ENCODE data around the gene CDC42BPA. TPM values are rescaled to one million over a fixed set of nuclear protein-coding genes. Genes with fewer than 3 reads are reported as not detected.

CDC42BPA gene
- total and polyA plus RNA-seq, 2 donors (not counting 1 experiment from before 2014, with no cell fraction given) = 26.4 to 77.1 TPM

DNA sequence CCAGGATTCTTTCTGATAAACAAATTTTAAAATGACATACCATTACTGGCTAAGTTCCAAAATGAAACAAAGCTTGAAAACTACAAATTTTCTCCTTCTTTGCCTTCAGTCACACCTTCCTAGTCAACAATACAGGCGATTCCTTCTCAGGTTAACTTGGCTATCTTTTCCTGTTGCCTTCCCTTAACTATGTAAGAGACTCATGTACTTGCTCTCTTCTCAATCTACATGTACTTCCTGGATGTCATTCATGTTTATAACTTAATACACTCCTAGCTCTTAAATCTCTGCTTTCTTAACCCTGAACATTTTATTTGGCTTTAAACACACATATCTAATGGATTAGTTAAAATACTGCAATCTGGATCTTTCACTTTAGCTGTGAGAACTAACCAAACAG is 281.2 kb downstream of the CDC42BPA start:
- TF ChIP-seq, protein P1, sequence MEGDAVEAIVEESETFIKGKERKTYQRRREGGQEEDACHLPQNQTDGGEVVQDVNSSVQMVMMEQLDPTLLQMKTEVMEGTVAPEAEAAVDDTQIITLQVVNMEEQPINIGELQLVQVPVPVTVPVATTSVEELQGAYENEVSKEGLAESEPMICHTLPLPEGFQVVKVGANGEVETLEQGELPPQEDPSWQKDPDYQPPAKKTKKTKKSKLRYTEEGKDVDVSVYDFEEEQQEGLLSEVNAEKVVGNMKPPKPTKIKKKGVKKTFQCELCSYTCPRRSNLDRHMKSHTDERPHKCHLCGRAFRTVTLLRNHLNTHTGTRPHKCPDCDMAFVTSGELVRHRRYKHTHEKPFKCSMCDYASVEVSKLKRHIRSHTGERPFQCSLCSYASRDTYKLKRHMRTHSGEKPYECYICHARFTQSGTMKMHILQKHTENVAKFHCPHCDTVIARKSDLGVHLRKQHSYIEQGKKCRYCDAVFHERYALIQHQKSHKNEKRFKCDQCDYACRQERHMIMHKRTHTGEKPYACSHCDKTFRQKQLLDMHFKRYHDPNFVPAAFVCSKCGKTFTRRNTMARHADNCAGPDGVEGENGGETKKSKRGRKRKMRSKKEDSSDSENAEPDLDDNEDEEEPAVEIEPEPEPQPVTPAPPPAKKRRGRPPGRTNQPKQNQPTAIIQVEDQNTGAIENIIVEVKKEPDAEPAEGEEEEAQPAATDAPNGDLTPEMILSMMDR (conservative IDR thresholded peaks at IDR 0.05 in 1 of 2, IDR thresholded peaks at IDR 0.05 in 1 of 2; ENCODE audit: low read depth in 1 of 2, low read length in 2 of 2) = no peak
- no peak for TF ChIP-seq EZH2 (IDR thresholded peaks at IDR 0.05; ENCODE audit: low read length, missing control alignments)
- H3K4me1 ChIP-seq (ENCODE audit: control insufficient read depth, extremely low read depth, insufficient read depth, low read length) = no peaks in the 10 kb centered on the region
- H3K9ac ChIP-seq (ENCODE audit: insufficient read depth, low read length) = no peak overlapping the region
- no peak for DNase-seq (ENCODE audit: low read depth in 2 of 2)
- no peaks in the 10 kb centered on the region for H3K36me3 ChIP-seq (ENCODE audit: control insufficient read depth, insufficient read depth, low read length)
- no peak overlapping the region for H3K4me3 ChIP-seq (replicated peaks in 1 of 4; ENCODE audit: control extremely low read depth in 1 of 4, insufficient read depth in 1 of 4, low read depth in 3 of 4, low read length in 4 of 4)
- H2AFZ ChIP-seq (ENCODE audit: low read length) = no peak overlapping the region
- no peaks in the 10 kb centered on the region for H3K79me2 ChIP-seq (ENCODE audit: control insufficient read depth, insufficient read depth, low read length)
- no peak overlapping the region for H3K4me2 ChIP-seq (ENCODE audit: extremely low read depth, insufficient read depth, low read length)
- no peaks in the 10 kb centered on the region for H3K27me3 ChIP-seq (ENCODE audit: control insufficient read depth, insufficient read depth, low read length)
- no peak overlapping the region for H3K27ac ChIP-seq (ENCODE audit: insufficient read depth, low read length)
- no peaks in the 10 kb centered on the region for H4K20me1 ChIP-seq (ENCODE audit: control insufficient read depth, extremely low read depth, insufficient read depth, low read length)
- H3K9me3 ChIP-seq (ENCODE audit: control insufficient read depth, insufficient read depth, low read depth, low read length) = no peaks in the 10 kb centered on the region

DNA sequence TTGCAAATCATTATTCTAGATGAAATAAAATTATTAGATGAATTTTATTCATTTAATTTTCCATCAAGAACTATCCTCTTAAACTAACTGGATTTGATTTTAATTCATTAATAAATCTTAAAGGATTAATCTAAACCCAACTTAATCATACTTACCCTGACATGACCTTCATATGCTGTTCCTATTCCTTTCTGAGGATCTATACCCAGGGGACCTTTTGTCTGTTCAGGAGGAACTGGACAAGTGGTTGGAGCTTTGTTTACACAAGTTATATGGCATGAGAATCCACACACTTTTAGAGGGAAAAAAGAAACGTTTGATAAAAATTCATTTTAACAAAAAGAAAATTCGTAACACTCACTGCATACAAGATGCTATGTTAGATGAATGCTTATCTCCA is 283.0 kb downstream of the CDC42BPA start:
- Histone ChIP-seq H3K9me3 (ENCODE audit: control insufficient read depth, insufficient read depth, low read depth, low read length) (no peaks in the 10 kb centered on the region), H3K4me1 (ENCODE audit: control insufficient read depth, extremely low read depth, insufficient read depth, low read length) (no peaks in the 10 kb centered on the region), H3K79me2 (ENCODE audit: control insufficient read depth, insufficient read depth, low read length) (no peaks in the 10 kb centered on the region), H3K27me3 (ENCODE audit: control insufficient read depth, insufficient read depth, low read length) (no peaks in the 10 kb centered on the region), H3K27ac (ENCODE audit: insufficient read depth, low read length) (no peak overlapping the region), H4K20me1 (ENCODE audit: control insufficient read depth, extremely low read depth, insufficient read depth, low read length) (no peaks in the 10 kb centered on the region), H3K4me2 (ENCODE audit: extremely low read depth, insufficient read depth, low read length) (no peak overlapping the region), H3K9ac (ENCODE audit: insufficient read depth, low read length) (no peak overlapping the region), H3K36me3 (ENCODE audit: control insufficient read depth, insufficient read depth, low read length) (no peaks in the 10 kb centered on the region), H2AFZ (ENCODE audit: low read length) (no peak overlapping the region), H3K4me3 (replicated peaks in 1 of 4; ENCODE audit: control extremely low read depth in 1 of 4, insufficient read depth in 1 of 4, low read depth in 3 of 4, low read length in 4 of 4) (no peak overlapping the region)
- DNase-seq (ENCODE audit: low read depth in 2 of 2) = no peak
- no peak for TF ChIP-seq EZH2 (IDR thresholded peaks at IDR 0.05; ENCODE audit: low read length, missing control alignments)
- TF ChIP-seq, protein P1 (conservative IDR thresholded peaks at IDR 0.05 in 1 of 2, IDR thresholded peaks at IDR 0.05 in 1 of 2; ENCODE audit: low read depth in 1 of 2, low read length in 2 of 2) = no peak

DNA sequence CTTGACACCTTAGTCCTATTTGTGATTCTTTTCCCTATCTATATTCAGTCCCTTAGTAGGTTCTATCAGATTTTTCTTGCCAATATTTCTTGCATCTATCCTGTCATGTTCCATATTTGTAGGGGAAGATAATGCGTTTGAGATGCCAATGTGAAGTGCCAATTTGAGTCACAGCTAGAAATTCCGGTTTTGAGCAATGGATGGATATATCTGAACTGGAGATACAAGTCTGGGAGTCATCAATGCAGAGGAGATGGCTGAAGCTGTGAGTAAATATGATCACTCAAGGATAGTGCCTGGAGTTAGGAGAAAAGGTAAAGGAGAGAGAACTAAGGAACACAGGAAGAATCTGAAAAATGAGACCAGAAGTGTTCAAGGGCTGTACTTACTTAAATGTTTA is 284.4 kb downstream of the CDC42BPA start:
- Histone ChIP-seq H3K27ac (ENCODE audit: insufficient read depth, low read length) (no peak overlapping the region), H3K79me2 (ENCODE audit: control insufficient read depth, insufficient read depth, low read length) (no peaks in the 10 kb centered on the region), H3K4me1 (ENCODE audit: control insufficient read depth, extremely low read depth, insufficient read depth, low read length) (no peaks in the 10 kb centered on the region), H3K9ac (ENCODE audit: insufficient read depth, low read length) (no peak overlapping the region), H3K4me2 (ENCODE audit: extremely low read depth, insufficient read depth, low read length) (no peak overlapping the region), H4K20me1 (ENCODE audit: control insufficient read depth, extremely low read depth, insufficient read depth, low read length) (no peaks in the 10 kb centered on the region), H2AFZ (ENCODE audit: low read length) (no peak overlapping the region), H3K36me3 (ENCODE audit: control insufficient read depth, insufficient read depth, low read length) (peaks cover 2% of the 10 kb centered on the region), H3K9me3 (ENCODE audit: control insufficient read depth, insufficient read depth, low read depth, low read length) (no peaks in the 10 kb centered on the region), H3K4me3 (replicated peaks in 1 of 4; ENCODE audit: control extremely low read depth in 1 of 4, insufficient read depth in 1 of 4, low read depth in 3 of 4, low read length in 4 of 4) (no peak overlapping the region), H3K27me3 (ENCODE audit: control insufficient read depth, insufficient read depth, low read length) (no peaks in the 10 kb centered on the region)
- no peak for DNase-seq (ENCODE audit: low read depth in 2 of 2)
- no peak for TF ChIP-seq EZH2 (IDR thresholded peaks at IDR 0.05; ENCODE audit: low read length, missing control alignments)
- TF ChIP-seq, protein P1 (conservative IDR thresholded peaks at IDR 0.05 in 1 of 2, IDR thresholded peaks at IDR 0.05 in 1 of 2; ENCODE audit: low read depth in 1 of 2, low read length in 2 of 2) = no peak
